RPMI7951 (cell line): Measurements from ENCODE around the gene SERPINA1. TPM values are rescaled to one million over a fixed set of nuclear protein-coding genes. Genes with fewer than 3 reads are reported as not detected.

Experiments
- DNase-seq: peaks from one replicate; pipeline ENCODE4 v3.0.0-alpha.2; 2012; ENCODE audit warnings: low read depth
- total RNA-seq: library from RNA; depleted of rRNA; stranded (reverse); fragments of >200 nt; shearing (Covaris generic); gene quantifications from 2 replicates; pipeline ENCODE4 v1.2.3, GENCODE V29; 2014

SERPINA1 gene
- total RNA-seq, 1 experiment from 2014 or later, result 0.12 TPM

DNA sequence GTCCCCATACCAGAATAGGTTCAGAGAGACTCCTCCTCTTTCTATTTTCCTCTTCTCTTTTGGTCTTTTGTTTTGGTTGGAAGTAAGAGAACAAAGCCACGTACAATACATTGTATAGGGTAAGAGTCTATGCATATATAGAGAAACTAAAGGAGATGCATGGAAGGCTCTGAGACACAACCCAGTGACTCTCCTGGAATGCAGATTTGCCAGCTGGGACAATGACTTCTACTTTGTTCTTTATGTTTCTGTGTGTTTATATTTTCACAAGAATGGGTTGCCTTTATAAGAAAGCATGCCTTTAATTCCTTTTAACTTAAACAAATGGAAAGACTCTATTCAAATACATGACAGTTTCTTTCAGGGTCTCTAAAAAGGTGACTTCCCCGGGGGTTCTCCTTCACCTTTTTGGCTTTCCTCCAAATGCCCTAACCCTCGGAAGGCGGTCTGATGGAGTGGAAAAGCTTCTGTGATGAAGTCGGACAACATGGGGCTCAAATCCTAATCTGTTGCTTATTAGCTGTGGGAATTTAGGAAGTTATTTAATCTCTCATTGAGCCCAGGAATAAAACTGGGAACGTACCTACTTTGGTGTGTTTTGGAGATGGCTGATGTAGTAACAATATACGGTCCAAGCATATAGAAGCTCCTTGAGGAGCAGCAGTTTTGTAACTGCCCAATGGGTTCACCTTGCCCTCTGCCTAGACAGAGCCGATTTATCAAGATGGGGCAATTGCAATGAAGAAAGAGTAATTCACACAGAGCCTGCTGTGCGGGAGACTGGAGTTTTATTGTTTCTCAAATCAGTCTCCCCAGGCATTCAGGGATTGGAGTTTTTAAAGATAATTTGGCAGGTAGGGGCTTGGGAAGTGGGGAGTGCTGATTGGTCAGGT lies 9.1 kb upstream of the SERPINA1 start:
- no peak for DNase-seq

DNA sequence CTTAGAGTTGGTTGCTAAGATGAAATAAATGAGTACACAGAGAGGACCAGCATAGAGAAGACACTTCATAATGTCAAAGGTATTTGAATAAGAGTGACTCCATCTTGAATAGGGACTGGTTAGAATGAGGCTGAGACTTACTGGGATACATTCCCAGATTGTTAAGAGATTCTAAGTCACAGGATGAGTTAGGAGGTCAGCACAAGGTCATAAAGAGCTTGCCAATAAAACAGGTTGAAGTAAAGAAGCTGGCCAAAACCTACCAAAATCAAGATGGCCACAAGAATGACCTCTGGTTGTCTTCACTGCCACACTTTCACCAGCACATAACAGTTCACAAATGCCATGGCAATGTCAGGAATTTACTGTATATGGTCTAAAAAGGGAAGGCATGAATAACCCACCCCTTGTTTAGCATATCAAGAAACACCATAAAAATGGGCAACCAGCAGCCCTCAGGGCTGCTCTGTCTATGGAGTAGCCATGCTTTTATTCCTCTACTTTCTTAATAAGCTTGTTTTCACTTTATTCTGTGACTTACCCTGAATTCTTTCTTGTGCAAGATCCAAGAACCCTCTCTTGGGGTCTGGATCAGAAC lies 8.3 kb upstream of the SERPINA1 start:
- no peak for DNase-seq

DNA sequence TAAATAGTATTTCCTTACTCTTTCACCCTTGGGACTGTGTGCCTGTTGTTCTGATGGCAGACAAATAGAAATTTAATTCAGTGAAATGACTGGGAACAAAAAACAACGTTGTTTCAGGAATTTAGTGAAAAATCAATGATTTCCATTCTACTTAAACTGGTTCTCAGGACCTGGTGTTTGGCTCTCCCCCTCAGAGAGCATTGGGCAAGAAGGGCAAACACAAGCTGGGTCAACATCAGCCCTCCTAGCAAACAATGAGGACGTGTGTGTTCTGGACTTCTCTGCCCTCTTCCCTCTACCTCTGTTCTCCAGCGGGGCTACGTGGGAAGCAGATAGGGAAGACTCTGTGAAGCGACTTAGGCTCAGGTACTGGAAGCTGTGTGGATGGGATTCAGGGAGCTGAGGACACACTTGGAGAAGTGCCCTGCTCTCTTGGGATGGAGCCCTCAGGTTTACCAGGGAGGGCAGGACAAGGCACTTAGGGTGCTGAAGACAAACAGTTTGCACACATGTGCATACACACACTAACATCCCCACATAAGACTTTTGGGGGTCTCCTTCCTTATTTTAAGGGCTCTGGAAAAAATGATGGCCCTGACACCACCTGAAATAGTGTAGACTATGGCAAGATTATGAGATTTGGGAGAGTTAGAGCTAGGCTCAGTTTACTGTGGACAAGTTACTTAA lies 7.6 kb upstream of the SERPINA1 start:
- no peak for DNase-seq

DNA sequence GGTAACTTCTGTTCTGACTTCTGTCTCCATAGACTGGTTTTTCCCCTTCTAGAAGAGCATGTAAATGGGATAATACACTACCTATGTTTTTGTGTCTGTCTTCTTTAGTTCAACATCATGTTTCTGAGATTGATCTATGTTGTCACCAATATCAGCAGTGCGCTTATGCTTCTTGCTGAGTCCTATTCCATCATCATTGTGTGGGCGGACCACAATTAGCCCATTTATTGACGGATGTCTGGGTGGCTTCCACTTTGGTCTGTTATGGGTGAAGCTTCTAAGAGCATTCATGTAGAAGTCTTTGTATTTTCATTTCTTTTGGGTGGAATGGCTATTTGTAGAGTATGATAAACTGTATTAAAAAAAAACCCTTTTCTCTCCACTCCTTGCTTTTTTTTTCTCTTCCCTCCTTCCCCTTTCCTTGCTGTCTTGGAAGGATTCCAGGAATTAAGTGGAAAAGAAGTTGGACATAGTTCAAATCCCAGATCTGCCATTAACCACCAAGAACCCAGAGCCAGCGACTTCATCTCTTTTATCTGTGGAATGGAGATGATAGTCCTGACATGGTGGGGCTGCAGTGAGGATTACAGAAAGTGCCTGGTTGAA lies 7.0 kb upstream of the SERPINA1 start:
- DNase-seq, result no peak

DNA sequence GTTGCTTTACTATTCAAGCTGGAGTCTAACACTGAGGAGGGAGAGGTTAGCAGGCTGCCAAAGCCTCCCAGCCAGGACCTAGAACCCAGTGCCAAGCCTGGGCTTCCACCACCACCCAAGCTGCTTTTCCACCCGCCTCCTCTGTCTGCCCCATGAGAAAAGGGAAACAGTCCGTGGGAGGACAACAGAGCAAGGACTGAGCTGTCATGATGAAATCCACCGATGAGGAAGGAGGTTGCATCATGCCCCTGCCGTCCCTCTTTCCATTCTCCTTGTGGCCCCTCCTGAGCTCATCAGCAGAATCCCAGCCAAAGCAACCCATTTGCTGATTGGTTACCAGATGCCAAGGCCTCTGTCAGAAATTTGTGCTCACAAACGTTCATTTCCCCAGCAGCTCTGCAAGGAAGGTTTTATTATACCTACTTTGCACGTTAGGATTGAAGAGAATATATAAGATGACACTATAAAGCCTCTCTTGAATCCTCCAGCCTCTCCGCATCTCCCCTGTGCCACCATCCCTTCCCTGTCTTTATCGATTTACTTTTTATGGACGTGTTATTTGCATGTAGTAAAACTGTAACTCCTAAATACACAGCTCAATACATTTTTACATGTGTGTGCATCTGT lies 6.3 kb upstream of the SERPINA1 start:
- DNase-seq, result peak; percentile 21

DNA sequence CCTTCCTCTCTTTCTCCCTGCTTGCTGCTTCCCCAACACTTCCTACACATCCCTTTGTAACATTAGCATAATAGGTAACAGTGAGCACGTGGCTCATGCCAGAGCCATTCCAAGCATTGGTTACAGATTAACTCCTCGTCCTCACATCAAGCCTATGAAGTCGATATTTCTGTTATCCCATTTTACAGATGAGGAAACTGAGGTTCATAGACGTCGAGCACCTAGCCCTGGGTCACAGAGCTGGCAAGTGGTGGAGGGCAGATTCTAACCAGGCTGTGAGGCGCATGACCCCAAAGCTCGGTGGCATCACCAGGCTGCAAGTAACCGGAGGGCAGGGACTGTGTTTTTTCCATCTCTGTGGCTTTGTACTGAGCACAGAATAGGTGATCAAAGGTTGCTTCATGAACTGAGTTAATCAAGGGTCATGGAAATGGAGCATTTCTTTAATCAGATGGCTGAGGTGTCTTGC lies 5.7 kb upstream of the SERPINA1 start:
- DNase-seq, result no peak

DNA sequence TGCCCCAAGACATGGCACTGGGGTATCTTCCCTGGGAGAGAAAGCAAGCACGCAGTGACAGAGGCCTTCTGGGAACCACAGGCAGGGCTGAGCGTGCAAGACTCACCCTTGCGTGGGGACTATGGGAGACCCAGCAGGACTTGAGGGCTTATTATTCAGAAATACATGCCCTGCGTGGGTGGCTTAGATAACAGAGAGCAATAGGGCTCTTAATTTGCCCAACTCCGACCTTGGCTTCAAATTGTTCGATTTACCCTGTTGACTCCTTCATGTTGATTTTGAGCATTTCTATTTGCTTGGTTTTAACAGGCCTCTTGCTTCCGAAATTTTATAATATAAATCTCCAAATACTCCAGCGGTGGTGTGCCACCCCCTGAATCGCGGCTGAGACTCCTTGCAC lies 5.1 kb upstream of the SERPINA1 start:
- DNase-seq, result no peak

DNA sequence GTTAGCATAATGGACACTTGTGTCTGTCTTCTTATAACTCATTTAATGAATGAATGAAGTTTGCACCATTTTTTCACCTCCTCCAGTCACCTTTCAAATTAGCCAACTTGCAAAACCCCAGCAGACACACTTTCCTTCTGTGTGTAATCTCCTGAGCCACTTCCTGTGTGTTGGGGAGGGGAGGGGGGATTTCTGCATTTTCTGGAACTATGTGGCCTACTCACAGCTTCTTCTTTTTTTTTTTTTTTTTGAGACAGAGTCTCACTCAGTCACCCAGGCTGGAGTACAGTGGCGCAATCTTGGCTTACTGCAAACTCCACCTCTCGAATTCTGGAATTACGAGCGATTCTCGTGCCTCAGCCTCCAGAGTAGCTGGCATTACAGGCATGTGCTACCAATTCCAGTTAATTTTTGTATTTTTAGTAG lies 4.1 kb upstream of the SERPINA1 start:
- peak; percentile 36 for DNase-seq

DNA sequence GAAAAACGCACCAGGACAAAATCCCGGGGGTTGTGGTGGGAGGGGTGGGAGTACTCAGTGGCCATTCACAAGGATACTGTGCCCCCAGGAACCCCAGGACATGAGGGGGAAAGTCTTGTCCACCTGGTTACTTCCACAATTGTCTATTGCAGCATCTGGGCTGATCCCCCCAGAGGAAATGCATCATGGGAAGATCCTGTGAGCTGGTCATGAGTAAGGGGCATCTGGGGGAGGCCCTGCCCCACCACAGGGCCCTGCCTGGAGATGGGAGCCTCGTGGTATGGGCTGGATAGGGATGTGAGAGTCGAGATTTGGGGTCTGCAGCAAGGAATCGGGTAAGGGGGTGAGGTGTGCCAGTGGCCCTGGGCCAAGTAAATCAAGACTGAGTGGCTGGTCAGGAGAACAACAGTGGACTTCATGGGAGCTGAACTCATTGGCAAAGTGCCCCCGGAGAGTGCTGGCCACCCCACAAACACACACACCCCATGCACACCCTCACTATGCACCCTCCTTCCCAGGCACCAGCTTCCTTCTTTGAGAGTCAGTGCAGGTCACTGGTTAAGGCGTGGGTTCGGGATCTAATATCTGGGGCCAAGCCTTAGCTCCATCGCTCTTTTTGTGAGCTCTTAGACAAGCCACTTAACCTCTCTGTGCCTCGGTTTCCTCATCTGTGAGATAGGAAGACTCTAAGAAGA lies 3.0 kb upstream of the SERPINA1 start:
- no peak for DNase-seq

DNA sequence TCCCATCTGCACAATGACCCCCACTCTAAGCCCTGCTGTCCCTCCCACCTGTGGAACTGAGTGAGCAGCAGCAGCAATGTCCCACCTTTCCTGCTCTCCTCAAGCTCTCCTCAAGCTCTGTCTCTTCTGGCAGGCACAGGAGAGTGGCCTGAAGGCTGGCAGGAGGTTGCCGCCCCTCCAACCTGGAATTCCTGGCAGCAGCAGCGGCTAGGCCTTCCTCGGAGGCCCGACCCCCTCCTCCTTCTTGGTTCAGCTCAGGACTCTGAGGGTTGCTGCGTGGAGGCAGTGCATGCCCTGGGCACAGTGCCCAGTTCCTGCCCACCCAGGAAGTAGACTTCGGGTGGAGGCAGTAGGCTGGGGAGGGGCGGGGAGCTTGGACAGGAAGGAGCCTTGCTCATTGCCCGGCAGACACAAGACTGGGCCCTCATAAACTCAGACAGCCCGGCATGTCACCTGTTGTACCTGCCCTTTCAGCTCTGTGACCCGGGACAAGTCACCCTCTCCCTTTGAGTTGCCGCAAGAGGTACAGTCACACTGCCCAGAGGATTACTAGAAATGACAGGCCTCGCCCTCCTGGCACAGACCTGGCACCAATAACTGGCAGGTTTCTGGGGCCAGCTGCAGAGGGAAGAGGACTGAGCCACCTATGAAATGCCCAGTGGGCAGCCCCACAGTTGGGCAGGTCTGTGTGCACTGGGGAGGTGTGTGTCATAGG lies 2.1 kb upstream of the SERPINA1 start:
- peak; percentile 24 for DNase-seq

DNA sequence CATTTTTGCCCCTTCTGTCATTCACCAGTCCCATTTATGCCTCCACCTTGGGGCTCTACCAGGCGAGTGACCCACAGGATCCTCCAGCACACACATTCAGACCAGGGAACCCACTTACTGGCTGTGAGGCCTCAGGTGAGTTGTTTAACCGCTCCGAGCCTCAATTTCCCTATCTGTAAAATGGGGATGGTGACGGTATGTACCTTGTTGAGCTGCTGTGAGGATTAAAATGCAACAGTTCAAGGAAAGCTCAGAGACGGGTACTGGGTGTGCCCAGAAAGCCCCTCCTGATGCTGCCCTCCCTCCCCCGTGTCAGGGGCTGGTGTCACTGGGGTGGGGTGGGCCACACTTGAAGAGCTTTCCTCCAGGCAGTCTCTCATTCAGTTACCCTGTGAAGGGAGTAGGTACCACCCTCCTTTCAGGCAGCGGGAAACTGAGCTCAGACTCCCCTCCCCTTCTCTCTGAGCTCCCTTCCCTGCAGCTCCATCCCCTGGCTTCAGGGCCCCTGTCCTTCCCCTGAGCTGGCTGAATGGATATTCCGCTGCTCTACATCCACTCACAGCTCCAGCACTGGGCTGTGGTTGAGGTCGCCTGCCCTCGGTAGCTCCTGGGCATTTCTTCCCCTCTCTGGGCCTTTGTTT lies 1.4 kb upstream of the SERPINA1 start:
- no peak for DNase-seq

DNA sequence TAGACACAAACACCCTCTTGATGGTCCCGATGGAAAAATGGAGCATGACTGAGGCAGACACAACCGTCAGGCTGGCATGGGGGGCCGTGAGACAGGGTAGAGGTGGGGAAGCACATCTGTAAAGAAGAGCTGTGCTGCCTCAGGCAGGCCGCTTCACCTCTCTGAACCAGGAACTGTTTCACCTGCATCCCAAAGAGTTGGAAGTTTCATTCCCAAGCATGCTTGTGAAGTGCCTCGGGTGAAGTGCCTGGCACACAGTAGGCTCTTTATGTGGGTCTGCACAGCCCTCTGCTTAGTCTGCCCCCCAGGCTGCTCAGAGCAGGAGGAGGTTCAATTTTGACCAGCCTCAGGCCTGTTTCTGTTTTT lies 685 bp upstream of the SERPINA1 start:
- no peak for DNase-seq

DNA sequence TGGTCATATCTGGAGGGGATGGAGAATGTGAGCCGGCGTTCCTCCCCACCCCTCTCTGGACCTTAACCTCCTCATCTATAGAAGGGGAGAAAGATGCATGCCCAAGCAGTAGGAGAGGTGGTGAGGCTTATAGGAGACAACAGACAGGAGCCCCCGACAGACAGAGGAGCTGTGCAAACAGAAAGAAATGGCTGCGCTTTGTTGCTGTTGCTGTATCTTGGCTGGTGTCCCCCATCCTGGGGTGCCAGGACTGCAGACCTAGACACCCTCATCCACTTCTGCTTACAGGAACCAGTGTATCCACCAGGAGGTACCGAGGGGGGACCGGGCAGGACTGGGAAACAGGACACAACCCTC lies 397 bp downstream of the SERPINA1 start:
- DNase-seq, result no peak

DNA sequence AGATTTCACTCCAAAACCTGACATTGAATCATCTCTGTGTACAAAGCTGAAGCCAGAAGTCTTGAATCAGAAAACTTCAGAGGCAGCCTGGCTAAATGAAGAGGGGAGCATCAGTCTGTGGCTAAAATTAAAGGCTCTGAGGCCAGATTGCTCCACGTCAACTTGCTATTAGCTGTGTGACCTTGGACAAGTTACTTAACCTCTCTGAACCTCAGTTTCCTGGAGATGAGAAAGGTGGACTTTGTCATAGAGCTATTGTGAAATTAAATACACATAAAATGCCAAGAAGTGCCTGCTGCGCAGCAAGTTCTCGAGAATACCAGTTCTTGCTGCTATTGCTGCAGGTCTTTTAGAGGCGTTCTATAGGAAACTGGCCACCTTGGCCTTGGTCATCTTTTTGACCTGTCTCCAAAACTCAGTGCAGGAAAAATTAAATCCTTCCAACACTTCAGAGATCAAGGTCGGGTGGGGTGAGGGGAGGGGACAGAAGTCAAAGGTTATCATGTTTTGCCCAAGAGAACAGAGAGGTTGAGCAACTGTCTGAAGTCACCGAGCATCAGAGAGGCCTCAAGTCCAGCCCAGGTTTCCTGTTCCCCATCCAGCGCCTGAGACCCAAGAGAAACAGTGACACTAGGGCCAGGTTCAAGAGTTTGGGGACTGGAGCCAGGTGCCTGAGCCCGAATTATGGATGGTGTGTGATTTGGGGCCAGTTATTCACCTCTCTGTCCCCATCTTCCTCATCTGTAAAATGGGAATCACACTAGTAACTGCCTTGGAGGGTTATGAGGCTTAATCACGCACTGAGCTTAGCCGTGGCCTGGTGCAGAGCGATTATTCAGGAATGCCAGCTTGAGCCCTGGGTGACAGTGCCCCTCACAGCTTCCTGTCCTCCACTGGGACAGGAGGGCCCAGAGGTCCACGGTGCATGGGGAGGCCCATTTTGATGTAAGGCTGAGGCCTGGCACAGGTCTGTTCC lies 1.1 kb downstream of the SERPINA1 start:
- DNase-seq, result no peak

DNA sequence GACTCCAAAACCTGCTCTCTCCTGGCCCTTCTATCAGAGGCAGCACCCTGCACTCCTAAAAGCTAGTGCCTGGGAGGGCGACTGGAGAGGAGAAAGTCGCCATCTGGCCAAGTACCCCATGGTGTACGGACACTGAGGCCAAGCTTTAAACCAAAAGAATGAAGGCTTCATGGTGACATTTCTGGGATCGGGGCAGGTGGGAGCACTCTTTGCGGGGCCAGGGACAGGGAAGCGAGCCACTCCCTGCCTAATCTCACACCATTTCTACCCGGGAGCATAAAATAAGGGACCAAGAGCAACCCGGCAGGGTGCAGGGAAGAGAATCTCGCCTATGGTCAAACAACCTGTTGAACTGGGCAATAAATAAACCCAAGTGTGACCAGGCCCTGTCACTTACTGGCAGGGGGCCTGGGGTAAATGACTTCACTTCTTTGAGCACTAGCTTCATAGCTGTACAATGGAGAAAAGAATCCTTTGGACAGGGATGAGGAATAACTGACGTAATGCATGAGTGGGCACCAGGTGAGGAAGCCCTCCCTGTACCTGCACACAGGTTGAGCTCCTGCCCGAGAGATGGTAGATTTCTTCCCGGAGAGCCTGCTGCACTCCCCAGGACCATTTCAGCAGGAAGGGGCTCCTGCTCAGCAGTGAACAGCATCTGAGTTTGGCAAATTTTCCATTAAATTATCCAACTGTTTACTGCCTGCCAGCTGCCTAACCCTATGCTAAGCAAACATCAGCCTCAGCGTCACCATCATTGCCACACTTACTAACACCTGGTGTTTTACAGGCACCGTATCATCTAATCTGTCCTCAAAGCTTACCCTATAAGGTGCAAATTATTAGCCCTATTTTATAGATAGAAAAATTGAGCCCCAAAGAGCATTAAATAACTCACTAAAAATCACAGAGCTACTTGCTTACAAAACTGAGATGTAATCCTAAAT lies 2.0 kb downstream of the SERPINA1 start:
- DNase-seq, result no peak

DNA sequence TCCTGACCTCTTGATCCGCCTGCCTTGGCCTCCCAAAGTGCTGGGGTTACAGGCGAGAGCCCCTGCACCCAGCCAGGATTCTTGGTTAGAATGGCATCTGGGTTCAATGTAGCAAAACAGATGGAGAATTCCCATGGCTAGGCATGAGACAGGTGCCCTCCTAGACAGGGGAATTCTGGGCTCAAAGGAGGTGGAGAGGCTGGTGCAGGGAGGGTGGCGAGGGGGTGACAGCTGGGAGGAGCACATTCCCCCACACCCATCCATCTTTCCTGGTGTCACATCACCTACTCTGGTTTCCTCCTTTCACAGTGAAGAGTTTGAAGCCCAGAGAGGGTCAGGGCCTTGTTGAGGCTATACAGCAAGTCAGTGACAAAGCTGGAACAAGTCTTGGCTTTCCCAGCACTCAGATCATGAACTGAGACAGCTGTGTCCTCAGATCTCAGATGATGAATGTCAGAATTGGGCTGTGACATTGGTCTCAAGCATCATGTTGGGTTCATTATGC lies 2.8 kb downstream of the SERPINA1 start:
- no peak for DNase-seq

DNA sequence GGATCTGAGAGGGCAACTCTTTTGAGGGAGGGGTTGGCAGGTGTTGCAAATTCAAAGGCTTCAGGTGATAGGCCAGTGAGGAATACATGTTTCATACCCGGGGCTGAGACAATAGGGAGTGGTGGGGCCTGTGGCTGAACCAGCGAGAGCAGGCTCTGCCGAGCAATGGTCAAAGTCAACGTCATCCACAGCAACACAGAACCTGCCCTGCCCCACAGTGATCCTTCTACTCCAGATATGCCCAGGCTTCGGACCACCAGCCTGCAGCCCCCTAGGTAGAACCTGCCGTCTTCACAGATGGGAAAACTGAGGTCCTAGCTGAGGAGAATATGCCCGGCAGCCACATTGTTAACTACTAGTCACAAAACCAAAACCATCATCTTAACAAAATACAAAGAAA lies 4.1 kb downstream of the SERPINA1 start:
- no peak for DNase-seq

DNA sequence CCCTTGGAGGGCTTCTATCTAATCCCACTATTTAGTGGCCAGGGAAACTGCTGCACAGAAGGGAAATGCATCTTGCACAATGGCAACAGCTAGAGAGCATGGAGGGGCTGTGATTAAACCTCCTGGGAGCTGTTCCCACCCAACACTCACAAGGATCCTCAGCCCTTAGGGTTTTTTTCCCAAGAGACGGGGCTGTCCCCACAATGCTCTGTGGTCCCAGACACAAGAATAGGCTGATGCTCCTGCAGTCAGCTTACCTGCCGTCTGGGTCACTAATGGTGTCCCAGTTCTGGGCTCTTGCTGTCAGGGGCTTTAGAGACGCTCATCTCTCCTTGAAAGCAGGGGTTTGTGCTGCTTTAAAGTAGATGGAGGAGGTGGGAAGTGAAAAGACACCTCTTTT lies 4.6 kb downstream of the SERPINA1 start:
- DNase-seq, result no peak
